ENCODE measurements around the gene LYPD6. TPM values are rescaled to one million over a fixed set of nuclear protein-coding genes. Genes with fewer than 3 reads are reported as not detected.

The LYPD6 gene
- total RNA-seq, 1 donor from 2014 or later, result 0.47 TPM

DNA sequence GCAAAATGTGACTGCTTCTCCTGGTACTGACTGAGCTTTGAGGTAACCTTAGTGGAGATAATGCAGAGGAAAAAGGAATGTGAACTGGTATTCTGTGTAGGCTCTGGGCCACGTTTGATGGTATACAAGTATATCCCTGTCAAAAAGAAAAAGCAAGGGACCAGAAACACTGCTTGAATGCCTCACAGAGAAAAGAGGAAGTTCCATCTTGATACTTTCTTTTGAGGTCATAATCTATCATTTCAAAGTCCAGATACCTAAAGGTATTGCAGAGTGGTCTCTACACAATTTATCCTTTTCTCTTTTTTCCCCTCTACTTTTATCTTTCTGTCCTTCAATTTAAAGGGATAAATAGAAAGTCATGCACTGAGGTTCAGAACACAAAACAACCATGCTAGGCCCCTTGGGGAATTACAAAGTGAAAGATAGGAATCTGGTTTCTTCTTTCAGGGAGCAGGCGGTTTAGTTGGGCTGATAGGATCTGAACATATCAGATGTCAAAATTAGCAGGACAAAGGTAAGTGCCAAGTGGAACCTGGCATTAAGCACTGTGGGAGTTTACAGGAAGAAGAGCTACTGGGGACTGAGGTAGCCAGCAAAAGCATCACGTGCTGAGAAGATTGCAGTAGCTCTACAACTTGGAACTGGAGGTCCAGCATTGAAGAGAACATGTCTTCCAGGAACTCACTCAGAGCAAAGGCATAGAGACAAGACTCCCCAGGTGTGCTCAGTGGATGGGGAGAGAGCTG, 121.2 kb downstream of the LYPD6 start:
- no peaks in the 10 kb centered on the region for H3K4me1 ChIP-seq
- H3K27ac ChIP-seq, result no peak overlapping the region
- no peak overlapping the region for H3K4me3 ChIP-seq
- H3K36me3 ChIP-seq, result no peaks in the 10 kb centered on the region
- intact Hi-C loops (cut with DNase I), result no loop called here
- no peak for TF ChIP-seq CTCF (IDR thresholded peaks at IDR 0.05)
- no peak for ATAC-seq
- no peak for DNase-seq
- no peaks in the 10 kb centered on the region for H3K27me3 ChIP-seq (ENCODE audit: low read depth)
- no peaks in the 10 kb centered on the region for H3K9me3 ChIP-seq

GRCh38 chr2:149456285-149456684, 125.9 kb downstream of the LYPD6 start:
- no peak overlapping the region for H3K4me3 ChIP-seq
- no peak overlapping the region for H3K27ac ChIP-seq
- intact Hi-C loops (cut with DNase I), result no loop called here
- no peak for TF ChIP-seq CTCF (IDR thresholded peaks at IDR 0.05)
- H3K4me1 ChIP-seq, result no peaks in the 10 kb centered on the region
- DNase-seq, result no peak
- peaks cover 6% of the 10 kb centered on the region for H3K27me3 ChIP-seq (ENCODE audit: low read depth)
- H3K36me3 ChIP-seq, result no peaks in the 10 kb centered on the region
- peaks cover 1% of the 10 kb centered on the region for H3K9me3 ChIP-seq
- no peak for ATAC-seq

DNA sequence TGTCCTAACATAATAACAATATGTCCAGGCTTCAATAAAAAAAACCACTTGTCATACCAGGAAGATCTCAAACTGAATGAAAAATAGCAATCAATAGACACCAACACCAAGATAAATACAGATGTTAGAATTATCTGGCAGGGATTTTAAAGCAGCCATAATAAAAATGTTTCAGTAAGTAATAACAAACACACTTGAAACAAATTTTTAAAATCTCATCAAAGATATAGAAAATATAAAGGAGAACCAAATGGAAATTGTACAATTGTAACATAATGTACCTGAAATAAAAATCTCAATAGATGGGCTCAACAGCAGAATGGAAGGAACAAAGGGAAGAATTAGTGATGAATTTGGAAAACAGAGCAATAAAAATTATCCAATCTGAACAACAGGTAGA, 128.1 kb downstream of the LYPD6 start:
- Histone ChIP-seq H3K36me3 (no peaks in the 10 kb centered on the region), H3K9me3 (peaks cover 8% of the 10 kb centered on the region), H3K27ac (no peak overlapping the region), H3K27me3 (ENCODE audit: low read depth) (peaks cover 6% of the 10 kb centered on the region), H3K4me3 (no peak overlapping the region), H3K4me1 (no peaks in the 10 kb centered on the region)
- DNase-seq (no peak), ATAC-seq (no peak)
- intact Hi-C loops (cut with DNase I), result no loop called here
- TF ChIP-seq CTCF (IDR thresholded peaks at IDR 0.05), result no peak

- ATAC-seq (no peak), DNase-seq (no peak)
- TF ChIP-seq CTCF (IDR thresholded peaks at IDR 0.05), result no peak
- no peaks in the 10 kb centered on the region for H3K4me1 ChIP-seq
- no peak overlapping the region for H3K4me3 ChIP-seq
- no peaks in the 10 kb centered on the region for H3K36me3 ChIP-seq
- intact Hi-C loops (cut with DNase I), result no loop called here
- H3K9me3 ChIP-seq, result peaks cover 8% of the 10 kb centered on the region
- no peak overlapping the region for H3K27ac ChIP-seq
- no peaks in the 10 kb centered on the region for H3K27me3 ChIP-seq (ENCODE audit: low read depth)
These were observed 133.1 kb downstream of the LYPD6 start for GRCh38 chr2:149463328-149464002.

DNA sequence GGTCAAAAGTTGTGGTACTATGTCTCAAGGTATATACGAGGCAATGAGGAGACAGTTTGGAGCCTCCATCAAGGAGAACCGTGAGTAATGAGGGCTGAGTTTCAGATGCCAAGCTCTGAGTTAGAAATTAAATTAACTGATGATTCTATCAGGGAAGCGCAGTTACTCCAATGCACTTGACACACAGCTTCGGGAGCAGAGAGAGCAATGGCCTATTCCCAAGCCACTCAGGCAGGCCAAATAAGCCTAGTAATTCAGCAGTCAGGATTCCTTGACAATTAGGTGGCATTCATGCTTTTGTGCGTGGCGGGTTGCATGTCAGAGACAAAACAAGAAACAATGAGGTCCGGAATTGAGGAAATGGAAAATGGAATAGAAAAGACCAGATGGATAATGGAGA, 134.0 kb downstream of the LYPD6 start:
- no peak overlapping the region for H3K27ac ChIP-seq
- TF ChIP-seq CTCF (IDR thresholded peaks at IDR 0.05), result no peak
- no peak overlapping the region for H3K4me3 ChIP-seq
- intact Hi-C loops (cut with DNase I), result no loop called here
- DNase-seq (no peak), ATAC-seq (no peak)
- no peaks in the 10 kb centered on the region for H3K4me1 ChIP-seq
- H3K36me3 ChIP-seq, result no peaks in the 10 kb centered on the region
- H3K9me3 ChIP-seq, result peaks cover 8% of the 10 kb centered on the region
- H3K27me3 ChIP-seq (ENCODE audit: low read depth), result no peaks in the 10 kb centered on the region
